HG02678 (cell line): ENCODE data around the gene CCNL2.
"Not testable (repeated sequence)": the region's sequence is repeated elsewhere in the genome, so short reads cannot be mapped to it uniquely, and the experiment has no call there.

Source experiments
- ATAC-seq: cut with Tn5 transposase; IDR thresholded peaks from one replicate; pipeline ENCODE4 v1.9.1; 2021; ENCODE audit warnings: mild to moderate bottlenecking, moderate library complexity; ENCODE audit not compliant: unreplicated experiment

Gene CCNL2

GRCh38 chr1:1376551-1377226 is 22.4 kb downstream of the CCNL2 start:
- no peak for ATAC-seq

- ATAC-seq, result peak; percentile 87
These were observed 24.0 kb downstream of the CCNL2 start, which contains the start of gene AURKAIP1 for GRCh38 chr1:1374929-1375662. Gene AURKAIP1 (minus strand): TSS chr1:1375207. CDS start chr1:1374756, 451 bp downstream.

- peak; percentile 1 for ATAC-seq
These were observed 24.6 kb downstream of the CCNL2 start for GRCh38 chr1:1374589-1374928.

GRCh38 chr1:1373815-1374588 is 25.1 kb downstream of the CCNL2 start:
- ATAC-seq, result no peak

GRCh38 chr1:1373051-1373814 is 25.9 kb downstream of the CCNL2 start:
- ATAC-seq, result no peak

- no peak for ATAC-seq
These were observed 27.1 kb downstream of the CCNL2 start for GRCh38 chr1:1371746-1372711.

- ATAC-seq, result no peak
These were observed 27.8 kb downstream of the CCNL2 start for GRCh38 chr1:1371364-1371745.

GRCh38 chr1:1370771-1371300 is 28.3 kb downstream of the CCNL2 start:
- no peak for ATAC-seq

- not testable (repeated sequence) for ATAC-seq
These were observed 29.0 kb downstream of the CCNL2 start for GRCh38 chr1:1370094-1370493.

- ATAC-seq, result no peak
These were observed 31.8 kb downstream of the CCNL2 start for GRCh38 chr1:1367315-1367714.

- ATAC-seq, result no peak
These were observed 32.5 kb downstream of the CCNL2 start for GRCh38 chr1:1366699-1367066.

- no peak for ATAC-seq
These were observed 33.0 kb downstream of the CCNL2 start for GRCh38 chr1:1365875-1366698.

GRCh38 chr1:1364266-1364665 is 34.9 kb downstream of the CCNL2 start:
- ATAC-seq, result no peak

GRCh38 chr1:1361982-1362423 is 37.1 kb downstream of the CCNL2 start:
- ATAC-seq, result no peak

GRCh38 chr1:1361233-1361981 is 37.7 kb downstream of the CCNL2 start:
- ATAC-seq, result no peak

- ATAC-seq, result no peak
These were observed 38.5 kb downstream of the CCNL2 start for GRCh38 chr1:1360506-1361169.

GRCh38 chr1:1359664-1360468 is 39.3 kb downstream of the CCNL2 start:
- no peak for ATAC-seq
